8988T (cell line): ENCODE measurements around the gene CCDC102A.

Experiments
- DNase-seq: peaks from one replicate; pipeline ENCODE4 v3.0.0; 2011

CCDC102A gene

GRCh38 chr16:57535680-57536305, 578 bp downstream of the CCDC102A start:
- DNase-seq, result peak; percentile 100

- DNase-seq, result peak; percentile 57
Measured at GRCh38 chr16:57534881-57535658, 1.3 kb downstream of the CCDC102A start.

- no peak for DNase-seq
Measured at GRCh38 chr16:57534337-57534880, 2.0 kb downstream of the CCDC102A start.

- DNase-seq, result peak; percentile 46
Measured at GRCh38 chr16:57533431-57534336, 2.7 kb downstream of the CCDC102A start.

- DNase-seq, result no peak
Measured at GRCh38 chr16:57532266-57532625, 4.1 kb downstream of the CCDC102A start.

GRCh38 chr16:57531635-57532265, 4.6 kb downstream of the CCDC102A start:
- no peak for DNase-seq

GRCh38 chr16:57531253-57531575, 5.2 kb downstream of the CCDC102A start:
- peak; percentile 44 for DNase-seq

GRCh38 chr16:57530522-57531252, 5.7 kb downstream of the CCDC102A start:
- DNase-seq, result peak; percentile 35

GRCh38 chr16:57530104-57530521, 6.3 kb downstream of the CCDC102A start:
- peak; percentile 96 for DNase-seq

GRCh38 chr16:57529391-57530103, 6.8 kb downstream of the CCDC102A start:
- peak; percentile 41 for DNase-seq

GRCh38 chr16:57528499-57529390, 7.6 kb downstream of the CCDC102A start:
- DNase-seq, result peak; percentile 20

- peak; percentile 26 for DNase-seq
Measured at GRCh38 chr16:57527610-57528360, 8.6 kb downstream of the CCDC102A start.

- DNase-seq, result peak; percentile 76
Measured at GRCh38 chr16:57527027-57527426, 9.3 kb downstream of the CCDC102A start.

- peak; percentile 17 for DNase-seq
Measured at GRCh38 chr16:57526498-57526897, 9.9 kb downstream of the CCDC102A start.

GRCh38 chr16:57525761-57526160, 10.6 kb downstream of the CCDC102A start:
- DNase-seq, result peak; percentile 37

GRCh38 chr16:57522960-57523359, 13.4 kb downstream of the CCDC102A start:
- no peak for DNase-seq

GRCh38 chr16:57519796-57520360, 16.5 kb downstream of the CCDC102A start:
- peak; percentile 99 for DNase-seq

GRCh38 chr16:57518922-57519321, 17.4 kb downstream of the CCDC102A start:
- DNase-seq, result no peak

- no peak for DNase-seq
Measured at GRCh38 chr16:57518520-57518919, 17.9 kb downstream of the CCDC102A start.
